GM18508 (cell line): ENCODE measurements around the gene RAB7A.
"Not testable (repeated sequence)": the region's sequence is repeated elsewhere in the genome, so short reads cannot be mapped to it uniquely, and the experiment has no call there.

Experiments
- ATAC-seq: cut with Tn5 transposase; IDR thresholded peaks from one replicate; pipeline ENCODE4 v1.9.1; 2021; ENCODE audit warnings: moderate number of reproducible peaks; ENCODE audit not compliant: insufficient read depth, unreplicated experiment

The RAB7A gene

GRCh38 chr3:128814519-128815317, 88.7 kb downstream of the RAB7A start:
- ATAC-seq: no peak

- ATAC-seq: no peak
Observed at GRCh38 chr3:128815318-128816064, 89.5 kb downstream of the RAB7A start.

DNA sequence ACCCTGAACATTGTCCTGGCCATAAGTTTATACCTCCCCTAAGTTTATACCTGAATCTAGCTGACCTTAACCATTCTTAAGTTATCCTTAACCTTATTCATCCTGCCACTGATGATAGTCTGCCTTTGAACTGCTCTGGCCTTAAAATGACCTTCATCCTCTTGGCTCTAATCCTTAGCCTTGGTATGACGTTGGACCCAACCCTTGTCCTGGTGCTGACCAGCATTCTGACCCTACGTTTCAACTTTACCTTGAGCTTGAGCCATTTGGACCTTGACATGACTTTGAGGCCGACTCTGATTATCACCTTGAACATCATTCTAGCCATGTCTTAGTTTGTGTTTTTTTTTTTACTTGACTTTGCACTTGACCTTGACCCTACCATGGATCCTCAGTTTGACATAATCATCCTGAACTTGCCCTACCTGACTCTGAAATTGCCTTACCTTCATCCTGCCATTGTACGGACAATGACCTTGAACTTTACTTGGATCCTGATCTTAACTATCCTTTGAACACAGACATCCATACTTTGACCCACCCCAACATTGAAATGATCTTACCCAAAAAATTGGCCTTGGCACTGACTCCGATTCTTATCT, 92.3 kb downstream of the RAB7A start:
- no peak for ATAC-seq

GRCh38 chr3:128820252-128820839, 94.4 kb downstream of the RAB7A start:
- no peak for ATAC-seq

DNA sequence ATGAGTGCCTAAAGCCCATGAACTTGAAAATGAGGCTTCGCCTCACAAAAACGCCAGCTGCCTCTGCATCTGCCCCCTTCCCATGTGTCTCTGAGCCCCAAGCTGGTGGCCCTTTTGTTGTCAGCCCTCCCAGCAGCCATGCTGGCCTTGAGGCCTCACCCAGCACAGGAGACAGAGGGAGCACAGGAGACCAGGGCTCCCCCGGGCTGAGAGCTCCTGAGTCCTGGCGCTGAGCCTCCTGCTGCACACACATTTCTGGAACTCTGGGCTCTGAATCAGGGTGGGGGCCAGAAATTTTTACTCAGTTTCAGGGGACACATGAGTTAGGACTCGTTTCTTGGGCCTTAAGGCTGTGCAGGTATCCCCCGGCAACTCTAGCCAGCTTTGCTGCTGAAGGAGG, 97.0 kb downstream of the RAB7A start:
- no peak for ATAC-seq

- no peak for ATAC-seq
Observed at GRCh38 chr3:128823631-128824030, 97.6 kb downstream of the RAB7A start.

DNA sequence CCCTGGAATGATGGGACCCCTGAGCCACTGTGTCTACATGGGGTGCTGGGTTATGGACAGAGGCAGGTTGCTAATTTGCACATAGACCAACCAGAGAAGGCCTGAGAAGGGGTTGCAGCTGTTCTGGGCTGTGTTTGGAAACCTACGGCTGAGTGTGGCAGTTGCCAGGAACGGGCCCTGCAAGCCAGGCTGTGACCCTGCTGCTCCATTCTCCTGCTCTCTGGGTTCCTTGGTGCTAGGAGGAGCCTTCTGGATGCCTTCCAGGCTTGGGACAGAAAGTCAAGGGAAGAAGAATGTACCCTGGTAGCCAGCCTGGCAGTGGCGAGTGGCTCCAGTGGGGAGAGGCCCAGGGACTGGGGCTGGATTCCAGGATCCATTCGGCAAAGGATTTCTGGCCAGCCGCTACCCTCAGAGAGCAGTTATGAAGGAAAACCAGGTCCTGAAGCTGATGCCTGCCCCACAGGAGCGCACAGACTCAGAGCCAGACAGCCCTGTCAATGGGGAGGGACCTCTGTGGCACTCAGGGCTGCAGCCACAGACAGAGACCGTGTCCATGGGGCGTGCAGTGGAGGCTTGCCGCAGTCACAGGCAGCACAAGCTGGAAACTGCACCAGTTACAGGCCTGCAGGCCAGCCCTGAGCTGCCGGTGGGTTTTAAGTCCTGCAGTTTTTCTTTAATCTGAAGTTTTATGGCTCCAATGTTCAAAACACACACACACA, 98.3 kb downstream of the RAB7A start:
- ATAC-seq: no peak

DNA sequence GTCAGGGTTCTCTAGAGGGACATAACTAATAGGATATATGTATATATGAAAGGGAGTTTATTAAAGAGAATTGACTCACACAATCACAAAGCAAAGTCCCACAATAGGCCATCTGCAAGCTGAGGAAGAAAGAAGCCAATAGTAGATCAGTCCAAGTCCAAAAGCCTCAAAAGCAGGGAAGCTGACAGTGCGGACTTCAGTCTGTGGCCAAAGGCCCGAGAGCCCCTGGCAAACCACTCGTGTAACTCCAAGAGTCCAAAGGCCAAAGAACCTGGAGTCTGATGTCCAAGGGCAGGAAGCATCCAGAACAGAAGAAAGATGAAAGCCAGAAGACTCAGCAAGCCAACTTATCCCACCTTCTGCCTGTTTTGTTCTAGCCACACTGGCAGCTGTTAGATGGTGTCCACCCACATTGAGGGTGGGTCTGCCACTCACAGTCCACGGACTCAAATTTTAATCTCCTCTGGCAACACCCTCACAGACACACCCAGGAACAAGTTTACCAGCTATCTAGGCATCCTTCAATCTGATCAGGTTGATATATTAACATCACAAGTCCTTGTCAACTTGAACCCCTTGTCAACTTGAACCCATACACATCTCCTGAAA, 99.2 kb downstream of the RAB7A start:
- no peak for ATAC-seq

DNA sequence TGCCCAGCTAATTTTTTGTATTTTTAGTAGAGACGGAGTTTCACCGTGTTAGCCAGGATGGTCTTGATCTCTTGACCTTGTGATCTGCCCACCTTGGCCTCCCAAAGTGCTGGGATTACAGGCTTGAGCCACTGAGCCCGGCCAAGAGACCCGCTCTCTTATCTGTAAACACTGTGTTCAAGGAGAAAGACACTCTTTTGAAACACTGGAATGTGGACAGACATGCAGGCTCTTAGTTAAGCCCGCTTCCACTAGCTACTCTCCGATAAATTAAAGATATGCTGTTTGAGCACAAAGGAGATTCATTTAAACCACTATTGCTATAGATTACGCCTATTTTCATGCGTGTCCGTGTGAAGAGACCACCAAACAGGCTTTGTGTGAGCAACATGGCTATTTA, 103.1 kb downstream of the RAB7A start:
- not testable (repeated sequence) for ATAC-seq

GRCh38 chr3:128829925-128830625, 104.1 kb downstream of the RAB7A start:
- ATAC-seq: not testable (repeated sequence)

DNA sequence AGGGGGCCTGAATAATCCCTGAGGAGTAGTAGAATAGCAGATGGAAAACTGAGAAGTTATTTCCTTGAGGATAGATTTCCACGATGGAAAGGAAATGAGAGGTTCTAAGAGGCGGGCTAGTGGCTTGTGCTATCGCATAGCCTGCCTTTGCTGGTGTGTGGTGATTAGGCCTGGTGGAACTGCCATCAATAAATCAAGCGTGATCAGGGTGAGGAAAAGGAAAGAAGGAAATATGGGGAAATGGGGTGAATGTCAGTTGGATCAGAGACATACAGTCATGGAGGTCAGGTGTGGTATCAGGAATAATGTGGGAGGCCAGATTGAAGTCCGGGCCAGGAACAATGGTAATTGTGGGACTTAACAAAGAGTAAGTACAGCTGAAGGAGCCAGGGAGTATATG, 104.8 kb downstream of the RAB7A start:
- not testable (repeated sequence) for ATAC-seq

- not testable (repeated sequence) for ATAC-seq
Observed at GRCh38 chr3:128832979-128833378, 107.0 kb downstream of the RAB7A start.

DNA sequence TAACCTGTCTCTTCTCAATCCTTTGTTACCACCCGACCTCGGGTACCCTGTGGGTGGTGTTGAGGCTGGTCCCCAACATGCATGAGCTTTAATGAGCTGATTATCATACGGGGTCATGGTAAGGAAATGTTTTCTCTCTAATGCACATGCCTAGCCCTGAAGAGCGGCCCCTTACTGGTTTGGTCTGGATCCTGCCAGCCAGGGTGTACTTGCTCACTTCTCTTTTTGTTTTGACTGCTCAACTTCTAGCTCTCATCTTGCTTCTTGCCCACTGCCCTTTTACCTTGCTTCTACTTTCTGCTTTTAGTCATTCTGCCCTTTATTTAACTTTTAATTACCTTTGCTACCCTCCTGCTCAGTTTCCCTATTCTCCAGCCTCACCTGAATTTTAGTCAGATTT, 109.1 kb downstream of the RAB7A start:
- ATAC-seq: no peak

- ATAC-seq: no peak
Observed at GRCh38 chr3:128841926-128842920, 116.2 kb downstream of the RAB7A start.

DNA sequence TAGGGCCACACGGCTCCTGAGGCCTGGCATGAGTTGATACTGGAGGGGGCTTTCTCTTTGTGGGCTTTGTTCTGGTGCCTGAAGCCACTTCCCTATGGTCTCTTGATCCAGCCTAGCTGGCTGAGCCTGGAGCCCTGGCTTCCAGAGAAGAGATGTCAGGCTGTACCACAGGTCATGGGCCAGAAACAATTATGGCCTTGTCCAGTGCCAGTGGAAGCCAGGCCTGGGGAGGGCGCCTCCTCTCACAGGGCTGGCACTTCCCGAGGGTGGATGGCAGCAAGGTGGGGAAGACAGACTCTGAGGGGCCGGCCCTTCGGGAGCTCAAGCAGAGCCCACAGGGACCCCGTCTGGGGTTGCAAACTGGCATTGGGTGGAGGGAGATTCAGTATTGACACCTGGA, 118.5 kb downstream of the RAB7A start:
- no peak for ATAC-seq

DNA sequence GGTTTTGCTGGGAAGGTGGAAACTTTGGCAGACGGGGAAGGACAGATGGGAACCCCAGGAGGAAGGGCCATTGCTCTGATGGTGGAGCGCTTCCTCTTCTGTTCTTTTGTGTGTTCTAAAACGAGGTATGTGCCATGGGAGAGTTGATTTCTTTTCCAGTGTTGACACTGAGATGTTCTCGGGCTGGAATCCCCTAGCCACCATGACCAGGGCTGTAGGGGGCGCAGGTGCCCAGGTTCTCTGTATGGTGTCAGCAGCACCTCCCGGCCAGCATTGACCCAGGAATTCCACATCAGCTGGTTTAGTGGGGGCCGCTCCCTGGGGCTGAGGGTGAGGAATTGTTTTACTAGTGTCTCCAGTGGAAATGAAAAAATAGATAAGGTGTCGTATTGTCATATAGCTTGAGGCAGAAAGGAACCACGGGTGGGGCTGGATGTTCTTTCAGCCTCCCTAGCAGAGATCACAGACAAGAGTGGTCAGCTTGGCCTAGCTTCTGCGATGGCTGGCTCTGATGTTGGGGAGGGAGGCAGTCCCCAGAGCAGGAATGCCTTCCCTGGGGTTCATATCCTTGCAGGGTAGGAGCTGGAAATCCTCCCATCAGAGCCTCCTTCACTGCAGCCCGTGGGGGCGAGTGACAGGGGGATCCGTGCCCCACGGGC, 119.3 kb downstream of the RAB7A start:
- no peak for ATAC-seq

DNA sequence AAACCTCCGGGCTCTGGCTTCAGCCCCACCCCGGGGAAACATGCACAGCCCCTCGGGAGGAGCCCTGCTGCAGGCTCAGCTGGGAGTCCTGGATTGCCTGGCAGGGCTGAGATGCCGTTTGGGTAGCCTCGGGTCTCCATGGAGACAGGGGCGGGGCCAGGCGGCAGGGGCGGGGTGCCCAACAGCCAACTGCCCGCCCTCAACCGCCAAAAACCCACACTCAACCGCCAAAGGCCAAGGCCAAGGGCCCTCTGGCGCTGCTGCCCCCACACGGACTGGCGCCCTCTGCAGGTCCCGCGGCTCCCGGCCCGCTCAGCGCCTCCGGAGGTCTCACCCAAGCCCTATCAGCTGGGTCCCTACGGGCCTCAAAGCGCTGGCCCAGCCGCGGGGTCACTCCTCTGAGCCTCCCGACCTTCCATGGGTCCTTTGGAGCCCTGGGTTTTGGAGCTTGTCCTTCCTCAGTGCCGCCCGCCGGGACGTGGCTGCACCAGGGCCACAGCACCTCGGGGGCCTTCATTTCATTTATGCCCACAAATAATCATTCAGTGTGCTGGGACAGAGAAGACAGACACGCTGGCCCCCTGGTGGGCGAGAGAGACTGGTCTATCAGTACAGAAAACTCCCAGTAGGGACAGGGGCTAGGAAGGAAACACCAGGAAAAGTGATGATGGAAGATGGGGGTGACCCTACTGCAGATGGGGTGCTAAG, 119.9 kb downstream of the RAB7A start:
- no peak for ATAC-seq
